HEK293 (cell line): ENCODE measurements around the gene DNAJB14.

Experiments used
- CTCF ChIP-seq: fragments of 450-650 bp; formaldehyde crosslinking; IDR thresholded peaks from 2 replicates; pipeline ENCODE4 v1.5.1; 2016; ENCODE audit warnings: missing biosample characterization, missing genetic modification characterization
- PRDM6 ChIP-seq: fragments of 450-650 bp; formaldehyde crosslinking; IDR thresholded peaks from 2 replicates; pipeline ENCODE4 v1.5.1; 2017; ENCODE audit warnings: missing biosample characterization, missing genetic modification characterization
- ZBTB8A ChIP-seq: fragments of 450-650 bp; formaldehyde crosslinking; IDR thresholded peaks from 2 replicates; pipeline ENCODE4 v1.5.1; 2016; ENCODE audit warnings: missing biosample characterization, missing genetic modification characterization
- ZNF274 ChIP-seq, 2 experiments: fragments of 200-500 bp in 1 of 2; fragments of 450-650 bp in 1 of 2; sonication (Bioruptor generic) in 1 of 2; formaldehyde crosslinking in 1 of 2; IDR thresholded peaks; 2 replicates each; pipeline versions ENCODE4 v1.5.1 to v1.6.1; 2014 to 2016; ENCODE audit warnings: borderline replicate concordance in 1 of 2, inconsistent platforms in 1 of 2, low read length in 1 of 2, missing biosample characterization in 1 of 2, missing genetic modification characterization in 1 of 2

- peak; percentile 62 for TF ChIP-seq CTCF (tag by site-specific recombination)
- no peak for TF ChIP-seq PRDM6
- no peak; the same call in 1 of the 2 replicates for TF ChIP-seq ZBTB8A (tag by site-specific recombination)
- TF ChIP-seq ZNF274 (IDR thresholded peaks at IDR 0.05; ENCODE audit: low read length) = no peak
- no peak for TF ChIP-seq ZNF274 (tag by site-specific recombination; IDR thresholded peaks at IDR 0.05; ENCODE audit: borderline replicate concordance)
Observed at GRCh38 chr4:99949034-99949998, 2.9 kb upstream of the DNAJB14 start.
